Jurkat, Clone E6-1 (cell line): ENCODE results near the gene MINAR2. TPM values are rescaled to one million over a fixed set of nuclear protein-coding genes. Genes with fewer than 3 reads are reported as not detected.
A peak's percentile ranks its signal among the peaks of the same experiment; 100 is the strongest.

Source experiments
- DNase-seq: peaks from one replicate; pipeline ENCODE4 v3.0.0-alpha.2; 2011; ENCODE audit warnings: low read depth, low spot score
- H3K4me3 ChIP-seq: 2 replicates; pipeline ENCODE4 v1.5.1; 2011; ENCODE audit warnings: mild to moderate bottlenecking, low read length, control low read depth, moderate library complexity
- polyA plus RNA-seq: library from polyadenylated mRNA; unstranded; fragments of >200 nt; gene quantifications from one replicate; pipeline ENCODE4 v1.2.1, GENCODE V29; 2012; ENCODE audit warnings: missing spikeins; ENCODE audit not compliant: insufficient read length, insufficient read depth

Gene MINAR2
- not detected for polyA plus RNA-seq

DNA sequence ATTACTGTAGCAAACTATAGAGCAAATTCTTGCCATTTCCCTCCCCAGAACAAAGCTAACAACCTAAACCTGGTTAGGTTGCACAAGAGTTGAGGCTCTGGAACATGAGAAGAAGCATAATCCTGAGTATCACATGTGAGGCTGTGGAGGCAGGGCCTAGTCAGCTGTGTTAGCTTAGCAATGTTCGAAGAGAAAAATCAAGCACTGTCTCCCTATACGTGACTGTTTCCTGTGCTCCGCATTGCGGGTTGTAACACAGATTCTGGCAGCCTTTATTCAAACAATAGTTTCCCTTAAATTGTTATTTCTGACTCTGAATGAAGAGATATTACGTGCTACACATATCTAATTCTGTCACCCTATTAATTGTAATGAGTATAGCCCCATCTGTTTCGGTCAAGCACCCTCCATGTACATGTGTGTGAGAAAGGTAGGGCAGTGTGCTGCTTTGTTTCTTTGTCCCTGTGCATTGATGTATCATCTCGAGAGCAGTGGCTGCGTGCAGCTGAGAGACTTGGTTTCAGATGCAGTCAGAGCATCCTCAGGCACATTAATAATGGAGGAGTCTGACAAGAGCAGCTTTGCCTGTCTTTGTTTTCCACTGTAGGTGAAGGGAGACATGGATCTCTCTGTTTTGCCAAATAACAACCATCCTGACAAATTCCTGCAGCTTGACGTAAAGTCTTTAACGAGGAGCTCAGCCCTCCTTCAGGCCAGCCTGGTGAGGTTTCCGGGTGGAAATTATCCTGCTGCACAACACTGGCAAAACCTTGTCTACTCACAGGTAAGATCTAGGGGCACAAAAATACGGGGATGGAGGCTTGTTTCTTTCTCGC is at the start of gene MINAR2:
Gene MINAR2 (plus strand): TSS at position 523 of the 836 bp plus-strand sequence. CDS start 97 bp downstream, at position 620.
- no peak within 1 kb of the TSS for H3K4me3 ChIP-seq
- DNase-seq = no peak

DNA sequence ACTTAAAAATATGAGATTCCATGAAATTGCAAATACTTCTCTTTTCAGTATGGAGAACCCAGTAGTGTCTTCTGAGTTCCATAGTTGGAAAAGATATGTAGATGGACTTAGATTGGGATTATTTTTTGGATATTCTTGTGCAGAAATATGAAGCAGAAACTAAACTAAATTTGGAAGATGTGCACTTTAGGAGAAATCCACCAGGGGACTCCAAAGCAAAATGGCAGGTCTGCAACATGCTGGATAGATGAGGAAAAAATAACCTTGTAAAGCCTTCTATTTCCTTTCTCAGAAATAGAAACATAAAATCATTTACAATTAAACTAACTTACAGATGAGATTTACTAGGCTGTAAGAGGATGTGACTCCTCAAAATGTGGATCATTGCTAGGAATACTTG is 49.2 kb upstream of the MINAR2 start:
- DNase-seq = no peak
- H3K4me3 ChIP-seq = no peak overlapping the region

- no peak overlapping the region for H3K4me3 ChIP-seq
- DNase-seq = no peak
These were observed 31.7 kb upstream of the MINAR2 start for GRCh38 chr5:129716235-129716634.

- H3K4me3 ChIP-seq = no peak overlapping the region
- DNase-seq = no peak
These were observed 31.2 kb upstream of the MINAR2 start for GRCh38 chr5:129716651-129717050.

DNA sequence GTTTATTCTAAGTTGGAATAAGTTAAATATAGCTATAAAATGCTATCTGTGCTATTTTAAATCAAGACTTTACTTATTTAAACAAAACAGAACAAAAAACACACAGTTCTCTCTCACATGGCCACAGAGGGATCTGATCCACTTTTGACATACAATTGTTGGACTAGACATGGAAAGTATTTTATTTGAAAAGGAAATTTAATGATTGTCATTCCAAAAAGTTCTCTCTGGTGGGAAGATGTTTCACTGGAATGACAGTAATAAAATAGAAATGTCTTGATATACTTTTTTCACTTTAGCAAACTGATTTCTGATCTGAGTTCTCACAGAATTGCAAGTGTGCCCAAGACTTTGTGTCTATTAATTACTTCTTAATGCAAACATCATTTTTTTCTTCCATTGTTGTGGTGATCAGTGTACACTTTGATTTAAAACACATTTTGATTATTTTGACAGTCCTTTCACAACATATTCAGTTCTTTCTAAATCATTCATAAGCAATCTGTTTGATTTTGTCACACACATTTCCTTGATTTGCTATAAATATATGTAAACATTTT is 30.1 kb upstream of the MINAR2 start:
- no peak overlapping the region for H3K4me3 ChIP-seq
- no peak for DNase-seq

DNA sequence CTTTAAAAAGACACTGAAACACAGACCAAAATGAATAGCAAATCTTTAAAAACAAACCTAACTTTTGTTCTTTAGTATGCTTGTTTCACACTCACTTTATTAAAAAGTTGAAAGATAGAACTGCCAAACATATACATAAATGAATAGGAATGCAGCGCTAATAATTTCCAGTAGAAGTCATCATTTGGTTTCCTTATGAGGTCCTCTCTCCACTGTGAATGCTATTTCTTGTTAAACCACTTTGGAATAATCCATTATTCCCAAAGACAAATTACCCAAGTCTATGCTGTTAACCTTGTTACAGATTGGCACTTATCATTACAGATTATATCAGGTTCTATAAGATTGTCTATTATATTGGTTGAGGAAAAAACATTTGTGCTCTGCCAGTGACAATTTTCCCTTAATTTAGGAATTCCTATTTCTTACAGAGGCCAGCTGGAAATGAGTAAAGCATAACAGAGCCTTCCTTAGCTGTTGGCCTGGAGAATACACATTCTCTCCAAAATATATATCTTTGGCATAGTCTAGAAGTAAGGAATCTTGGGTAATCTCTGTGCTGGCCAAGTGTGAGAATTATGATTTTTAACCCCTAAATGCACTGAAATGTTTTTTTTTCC is 29.3 kb upstream of the MINAR2 start:
- DNase-seq = no peak
- H3K4me3 ChIP-seq = no peak overlapping the region

GRCh38 chr5:129724222-129724621 is 23.7 kb upstream of the MINAR2 start:
- DNase-seq = no peak
- H3K4me3 ChIP-seq = no peak overlapping the region

GRCh38 chr5:129724647-129725046 is 23.2 kb upstream of the MINAR2 start:
- DNase-seq = no peak
- no peak overlapping the region for H3K4me3 ChIP-seq

DNA sequence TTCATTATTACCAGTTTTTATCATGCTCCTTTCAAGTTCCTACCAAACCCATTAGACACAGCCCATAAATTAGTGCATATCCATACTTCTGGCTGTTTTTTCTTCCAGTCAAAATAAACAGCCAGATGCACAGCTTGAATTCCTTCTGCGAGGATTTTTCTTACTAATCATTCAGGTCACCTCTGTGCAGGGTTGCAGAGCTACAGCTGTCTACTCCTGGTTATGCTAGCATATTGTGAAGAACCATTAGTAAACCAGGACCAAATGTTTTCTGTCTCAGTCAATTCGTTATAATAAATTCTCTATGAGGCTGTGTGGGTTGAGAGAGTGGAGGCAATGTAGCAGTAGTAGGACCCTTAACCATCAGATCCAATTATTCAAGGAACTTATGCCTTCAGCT is 8.1 kb upstream of the MINAR2 start:
- no peak overlapping the region for H3K4me3 ChIP-seq
- no peak for DNase-seq

GRCh38 chr5:129743541-129744187 is 4.2 kb upstream of the MINAR2 start:
- no peak overlapping the region for H3K4me3 ChIP-seq
- DNase-seq = no peak

DNA sequence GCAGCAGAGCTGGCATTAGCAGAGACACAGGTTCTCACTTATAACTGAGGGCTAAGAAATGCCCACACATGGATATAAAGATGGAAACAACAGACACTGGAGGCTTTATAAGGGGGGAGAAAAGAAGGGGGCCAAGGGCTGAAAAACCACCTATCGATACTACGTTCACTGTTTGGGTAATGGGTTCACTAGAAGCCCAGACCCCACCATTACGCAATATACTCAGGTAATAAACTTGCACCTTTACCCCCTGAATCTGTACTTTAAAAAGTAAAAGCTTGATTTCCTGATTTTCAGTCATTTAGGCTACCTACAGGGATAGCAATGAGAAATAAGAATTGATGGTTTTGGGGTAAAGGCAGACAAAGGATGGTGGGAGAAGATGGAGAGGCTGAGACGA is 1.9 kb upstream of the MINAR2 start:
- no peak overlapping the region for H3K4me3 ChIP-seq
- DNase-seq = no peak

DNA sequence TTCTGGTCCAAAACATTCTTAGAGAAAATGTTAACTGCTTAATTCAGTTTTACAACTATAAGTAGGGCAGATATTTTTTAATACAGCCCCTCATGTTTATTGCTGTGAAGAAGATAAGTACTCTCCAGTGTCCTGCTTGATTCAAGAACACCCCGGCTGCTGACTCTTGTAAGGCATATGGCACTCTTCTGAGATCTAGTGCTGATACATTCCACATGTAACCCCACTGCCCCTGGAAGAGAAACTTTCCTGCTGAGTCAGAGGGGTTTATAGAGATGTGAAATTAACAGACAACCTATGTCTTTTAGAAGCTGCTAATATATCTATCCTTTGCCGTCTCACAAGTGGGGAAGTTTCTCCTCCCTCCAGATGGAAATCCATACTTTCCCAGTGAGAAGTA is 1.0 kb upstream of the MINAR2 start:
- DNase-seq = no peak
- no peak overlapping the region for H3K4me3 ChIP-seq

DNA sequence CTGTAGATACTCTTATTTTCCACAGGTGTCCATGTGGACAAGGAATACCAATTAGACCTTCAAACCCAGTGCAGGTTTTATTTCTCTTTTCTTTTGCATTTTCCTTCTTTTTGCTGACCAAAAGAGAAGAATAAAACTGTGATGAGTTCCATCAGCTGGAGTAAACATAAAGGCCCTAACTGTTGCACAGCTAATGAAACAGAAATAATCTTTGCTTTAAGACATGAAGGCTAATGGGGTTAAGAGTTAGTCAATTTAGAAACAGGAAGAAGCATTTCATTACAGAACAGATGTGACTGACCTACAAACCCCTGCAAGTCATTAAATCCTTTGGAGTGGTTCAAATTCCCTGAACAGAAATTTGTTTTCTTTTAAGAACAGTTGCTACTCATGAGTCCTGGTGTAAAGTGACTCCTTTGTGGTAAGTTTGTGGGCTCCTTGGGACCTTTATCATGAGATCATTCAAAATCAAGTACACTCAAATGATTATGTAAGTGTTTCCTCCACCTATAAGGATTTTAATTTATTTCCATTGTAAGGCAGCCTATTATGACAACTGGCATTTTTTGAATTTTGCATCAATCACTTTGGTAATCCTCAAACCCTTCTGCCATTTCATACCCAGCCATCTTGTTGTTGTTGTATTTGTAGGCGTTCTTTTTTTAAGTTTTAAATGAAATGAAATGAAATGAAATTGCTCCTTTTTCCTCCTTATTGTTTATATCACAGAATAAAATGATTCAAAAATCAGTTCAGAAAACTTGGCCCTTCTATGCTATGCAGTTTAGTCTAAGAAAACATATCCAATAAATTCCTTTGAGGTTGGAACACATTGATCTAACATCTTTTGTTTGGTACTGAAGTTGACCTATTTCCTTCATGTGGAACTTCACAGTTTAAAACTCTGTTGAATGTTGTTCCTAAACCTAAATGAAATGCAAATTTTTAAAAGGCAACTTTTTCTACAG is 1.3 kb downstream of the MINAR2 start:
- DNase-seq = peak; percentile 11
- no peak overlapping the region for H3K4me3 ChIP-seq

DNA sequence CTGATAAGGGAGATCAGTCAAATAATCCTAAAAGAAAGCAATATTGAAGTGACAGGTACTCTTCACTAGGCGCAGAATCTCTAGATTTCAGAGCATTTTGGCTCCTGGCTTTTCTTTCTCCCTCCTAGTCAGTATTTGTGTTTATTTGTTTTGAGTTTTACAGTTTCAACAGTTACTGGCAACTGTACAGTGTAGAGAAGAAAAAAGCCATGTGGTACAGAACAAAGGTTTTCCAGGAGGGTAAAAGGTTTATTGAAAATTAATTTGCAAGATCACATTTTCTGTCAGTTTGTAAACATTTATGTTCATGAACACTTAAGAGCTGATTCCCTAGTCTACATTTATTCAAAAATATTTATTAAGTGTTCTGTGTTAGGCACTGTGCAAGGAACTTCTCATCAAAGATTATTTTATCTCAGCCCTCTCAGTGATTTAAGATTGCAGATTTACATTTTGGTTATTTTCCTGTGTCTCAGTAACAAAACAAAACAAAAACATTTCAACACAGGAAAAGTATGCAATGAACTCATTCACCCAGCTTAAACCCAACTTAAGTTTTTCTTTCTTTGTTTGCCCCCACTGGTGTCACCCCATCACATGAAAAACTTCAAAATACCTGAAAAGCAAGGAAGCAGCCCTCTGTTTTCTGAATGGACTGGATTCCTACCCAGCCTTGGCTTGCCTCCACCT is 12.9 kb downstream of the MINAR2 start:
- no peak for DNase-seq

DNA sequence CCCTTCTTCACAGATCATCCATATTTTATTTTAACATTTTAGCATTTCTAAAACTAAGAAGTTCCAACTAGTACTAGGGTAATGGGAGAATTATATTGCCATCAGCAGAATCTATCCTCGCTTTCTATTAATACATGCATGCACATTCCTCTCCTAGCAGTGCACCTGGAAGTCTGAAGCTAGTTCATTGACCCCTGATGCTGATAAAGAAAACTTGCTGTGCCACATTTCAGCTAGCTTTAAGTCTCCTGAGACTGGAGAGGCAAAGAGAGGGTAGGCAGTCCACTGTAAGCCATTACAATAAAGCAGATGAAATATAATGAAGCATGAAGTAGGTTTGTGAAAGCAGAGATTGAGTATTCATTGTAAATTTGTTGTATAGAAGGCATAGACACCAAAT is 15.8 kb downstream of the MINAR2 start:
- H3K4me3 ChIP-seq = no peak overlapping the region
- DNase-seq = no peak

More for the DNA sequence above, 12.9 kb downstream of the MINAR2 start:
- H3K4me3 ChIP-seq = no peak overlapping the region

DNA sequence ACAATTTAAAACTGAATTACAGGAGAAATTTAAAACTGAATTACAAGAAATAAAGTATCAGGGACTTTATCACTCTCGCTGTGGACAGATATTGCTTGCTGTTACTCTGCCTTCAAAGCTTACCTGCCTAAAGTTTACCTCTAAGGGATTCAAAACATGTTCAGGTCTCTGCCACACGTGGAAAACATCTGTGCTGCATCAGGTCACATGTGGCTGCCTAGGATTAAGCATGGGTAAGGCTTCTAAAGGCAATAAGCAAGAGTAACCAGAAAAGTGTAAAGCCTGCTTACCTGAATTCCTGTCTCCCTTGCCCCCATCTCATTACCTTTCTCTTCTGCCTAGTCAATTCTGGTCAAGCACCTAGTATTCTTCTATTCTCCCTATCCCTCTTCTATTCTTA is 18.9 kb downstream of the MINAR2 start:
- no peak for DNase-seq

DNA sequence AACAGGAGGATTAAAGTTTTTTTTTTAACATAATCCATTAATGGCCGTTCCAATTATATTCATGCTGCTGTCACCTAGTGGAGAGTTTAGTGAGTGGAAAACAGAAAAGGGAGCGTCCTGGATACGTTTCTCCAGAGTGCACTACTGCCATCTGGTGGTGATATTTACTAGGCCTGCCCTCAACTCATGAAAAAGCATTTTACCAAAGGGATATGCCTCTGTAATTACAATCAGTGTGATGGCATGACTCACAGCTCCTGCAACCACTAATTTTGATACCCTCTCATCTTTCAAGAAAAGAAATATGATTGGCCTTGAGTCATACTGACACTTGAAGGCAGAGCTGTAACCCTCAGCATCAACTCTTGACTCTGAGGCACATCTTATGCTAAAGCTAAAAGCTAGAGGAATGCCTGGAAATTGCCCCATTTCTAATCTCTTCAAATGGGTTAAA is 20.1 kb downstream of the MINAR2 start:
- no peak overlapping the region for H3K4me3 ChIP-seq
- DNase-seq = peak; percentile 90

More for the DNA sequence above, 18.9 kb downstream of the MINAR2 start:
- no peak overlapping the region for H3K4me3 ChIP-seq

DNA sequence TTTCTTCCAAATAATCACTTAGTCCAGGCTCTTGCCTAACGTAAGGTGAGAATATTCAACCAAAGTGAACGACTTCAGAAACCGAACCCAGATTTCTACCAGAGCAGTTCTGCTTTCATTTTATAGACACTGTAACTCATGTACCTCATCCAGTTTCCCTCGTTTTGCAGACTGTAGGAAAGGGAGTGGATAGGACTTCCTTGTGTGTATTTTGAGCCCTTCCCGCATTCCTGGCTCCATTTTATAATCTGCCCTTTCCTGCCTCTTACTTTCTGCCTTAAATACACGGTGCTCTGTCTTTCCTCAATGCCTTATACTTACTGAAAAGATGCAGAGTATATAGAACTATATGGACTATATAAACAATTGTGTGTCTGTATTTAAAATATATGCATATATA is 20.8 kb downstream of the MINAR2 start:
- no peak overlapping the region for H3K4me3 ChIP-seq
- no peak for DNase-seq
